K562 (cell line): Measurements from ENCODE around the gene KLRK1. TPM values are rescaled to one million over a fixed set of nuclear protein-coding genes. Genes with fewer than 3 reads are reported as not detected.

Source experiments
- C11orf30 ChIP-seq: fragments of 450-650 bp; IDR thresholded peaks from 2 replicates; pipeline ENCODE4 v1.6.1; 2016; ENCODE audit warnings: low read depth, mild to moderate bottlenecking
- CAMTA2 ChIP-seq: fragments of 250-450 bp; sonication (Bioruptor Pico); conservative IDR thresholded peaks from 2 replicates; pipeline ENCODE4 v1.5.1; 2022
- CEBPZ ChIP-seq: fragments of 150-350 bp; IDR thresholded peaks from 2 replicates; pipeline ENCODE4 v1.6.1; 2014; ENCODE audit warnings: low read depth, mild to moderate bottlenecking, low read length, borderline replicate concordance
- CLOCK ChIP-seq: fragments of 250-450 bp; sonication (Bioruptor Pico); IDR thresholded peaks from 2 replicates; pipeline ENCODE4 v1.4.0; 2020; ENCODE audit warnings: mild to moderate bottlenecking, moderate library complexity, borderline replicate concordance
- CTCFL ChIP-seq: IDR thresholded peaks from 2 replicates; pipeline ENCODE4 v1.6.1; 2011; ENCODE audit warnings: borderline replicate concordance, low read depth, mild to moderate bottlenecking, moderate library complexity, low read length; ENCODE audit not compliant: insufficient read depth, poor library complexity, severe bottlenecking
- KAT8 ChIP-seq: fragments of 450-650 bp; IDR thresholded peaks from 2 replicates; pipeline ENCODE4 v1.6.1; 2016; ENCODE audit warnings: low read depth, mild to moderate bottlenecking
- MAFG ChIP-seq: fragments of 450-650 bp; conservative IDR thresholded peaks from 2 replicates; pipeline ENCODE4 v1.6.1; 2016; ENCODE audit warnings: missing genetic modification characterization, missing compliant biosample characterization
- MEIS2 ChIP-seq: fragments of 450-650 bp; IDR thresholded peaks from 2 replicates; pipeline ENCODE4 v1.6.1; 2014; ENCODE audit warnings: mild to moderate bottlenecking; ENCODE audit not compliant: partially characterized antibody
- MXD1 ChIP-seq: fragments of 250-450 bp; sonication (Bioruptor Pico); IDR thresholded peaks from 2 replicates; pipeline ENCODE4 v1.8.0; 2021; ENCODE audit warnings: borderline replicate concordance, mild to moderate bottlenecking, moderate library complexity; ENCODE audit not compliant: poor library complexity, severe bottlenecking
- UBTF ChIP-seq, 2 experiments: IDR thresholded peaks; 2 replicates each; pipeline ENCODE4 v1.6.1; 2012; ENCODE audit warnings: improper control_type of control experiment in 2 of 2, low read depth in 2 of 2, low read length in 2 of 2, borderline replicate concordance in 1 of 2
- ZNF239 ChIP-seq: fragments of 250-450 bp; sonication (Bioruptor Pico); IDR thresholded peaks from 2 replicates; pipeline ENCODE4 v1.4.0; 2020; ENCODE audit warnings: mild to moderate bottlenecking
- ZNF280A ChIP-seq: fragments of 450-650 bp; IDR thresholded peaks from 2 replicates; pipeline ENCODE4 v1.6.1; 2018; ENCODE audit warnings: mild to moderate bottlenecking, low read depth; ENCODE audit not compliant: partially characterized antibody
- ZNF445 ChIP-seq: fragments of 250-450 bp; sonication (Bioruptor Pico); IDR thresholded peaks from 2 replicates; pipeline ENCODE4 v1.4.0; 2020; ENCODE audit warnings: low read depth, mild to moderate bottlenecking, moderate library complexity
- ZNF589 ChIP-seq: fragments of 200-800 bp; sonication (Bioruptor generic); IDR thresholded peaks from 2 replicates; pipeline ENCODE4 v1.6.1; 2016; ENCODE audit warnings: low read depth, missing genetic modification characterization, missing compliant biosample characterization
- polyA plus RNA-seq, 8 experiments: library from polyadenylated mRNA; depleted of rRNA in 4 of 8; stranded (reverse) in 5 of 8; unstranded in 3 of 8; fragments of >200 nt; fragmentation: Nextera tagmentation in 2 of 8; fragmentation: Illumina TruSeq in 1 of 8; extraction: Ambion mirVana in 2 of 8; extraction: Trizol in 1 of 8; gene quantifications; 2 replicates each; pipeline versions ENCODE4 v1.2.1 to v1.2.3, GENCODE V29; 2011 to 2014; ENCODE audit warnings: inconsistent platforms in 1 of 8, missing spikeins in 1 of 8
- total RNA-seq, 7 experiments: library from RNA; depleted of rRNA in 6 of 7; stranded (reverse); fragments of >200 nt in 6 of 7; fragmentation: Illumina TruSeq in 2 of 7; extraction: Trizol in 2 of 7; gene quantifications; 2 replicates each; pipeline versions ENCODE4 v1.2.1 to v1.2.3, GENCODE V29; 2011 to 2021; ENCODE audit warnings: low replicate concordance in 1 of 7

Gene KLRK1
- total and polyA plus RNA-seq, 9 of the 15 experiments (the other 6 are each of a cell fraction or from before 2014, with no cell fraction given) = 0.03 to 0.09 (median 0.06) TPM; not detected in 3

- TF ChIP-seq CEBPZ = no peak
- no peak for TF ChIP-seq MAFG (tag)
- no peak for TF ChIP-seq ZNF239 (CRISPR knock-in tag)
- TF ChIP-seq KAT8 = no peak
- no peak for TF ChIP-seq CTCFL
- TF ChIP-seq ZNF589 = peak; percentile 10; the same call in 1 of the 2 replicates
- TF ChIP-seq MEIS2 = peak; percentile 73
- TF ChIP-seq MXD1 (CRISPR knock-in tag) = no peak
- TF ChIP-seq C11orf30 = no peak
- TF ChIP-seq UBTF (IDR thresholded peaks at IDR 0.05; ENCODE audit: borderline replicate concordance in 1 of 2, low read depth in 2 of 2, low read length in 2 of 2) = 0 out of 4 replicates have a peak, but pooled peaks of 1 of the 2 experiments have one; percentile 20
- no peak for TF ChIP-seq CLOCK
- no peak for TF ChIP-seq ZNF445 (CRISPR knock-in tag)
- no peak for TF ChIP-seq CAMTA2 (CRISPR knock-in tag)
- TF ChIP-seq ZNF280A = no peak
These were observed 26.3 kb downstream of the KLRK1 start (continued) for GRCh38 chr12:10363658-10363913.
